HepG2 (cell line): ENCODE measurements around the gene DLG5. TPM values are rescaled to one million over a fixed set of nuclear protein-coding genes. Genes with fewer than 3 reads are reported as not detected.

ENCODE experiments used
- ATF7 ChIP-seq, 2 experiments: fragments of 450-650 bp in 1 of 2; sonication (generic) in 1 of 2; formaldehyde crosslinking in 1 of 2; IDR thresholded peaks; 2 replicates each; pipeline versions ENCODE4 v1.4.0 to v1.6.1; 2016 to 2020; ENCODE audit warnings: antibody characterized with exemption in 1 of 2, mild to moderate bottlenecking in 1 of 2, missing genetic modification reagents in 1 of 2
- HMG20B ChIP-seq: conservative IDR thresholded peaks from 2 replicates; pipeline ENCODE4 v1.6.1; 2016; ENCODE audit warnings: missing genetic modification reagents, missing compliant biosample characterization
- NR2C2 ChIP-seq: sonication (generic); formaldehyde crosslinking; IDR thresholded peaks from 2 replicates; pipeline ENCODE4 v1.4.0; 2020; ENCODE audit warnings: missing genetic modification reagents, mild to moderate bottlenecking, moderate library complexity, borderline replicate concordance
- PHF21A ChIP-seq: sonication (generic); formaldehyde crosslinking; IDR thresholded peaks from 2 replicates; pipeline ENCODE4 v1.5.0; 2020; ENCODE audit warnings: mild to moderate bottlenecking, missing genetic modification reagents
- SIX1 ChIP-seq: sonication (generic); formaldehyde crosslinking; IDR thresholded peaks from 2 replicates; pipeline ENCODE4 v1.4.0; 2020; ENCODE audit warnings: missing genetic modification reagents, borderline replicate concordance
- SKI ChIP-seq: fragments of 450-650 bp; IDR thresholded peaks from one replicate; pipeline ENCODE4 v1.6.1; 2018; ENCODE audit warnings: mild to moderate bottlenecking; ENCODE audit not compliant: partially characterized antibody
- SNAPC2 ChIP-seq: sonication (generic); formaldehyde crosslinking; IDR thresholded peaks from 2 replicates; pipeline ENCODE4 v1.8.1; 2022; ENCODE audit warnings: mild to moderate bottlenecking, missing genetic modification reagents
- TMF1 ChIP-seq: sonication (generic); formaldehyde crosslinking; IDR thresholded peaks from 2 replicates; pipeline ENCODE4 v1.8.1; 2022; ENCODE audit warnings: low read depth, missing genetic modification reagents
- ZBTB2 ChIP-seq: sonication (generic); formaldehyde crosslinking; IDR thresholded peaks from 2 replicates; pipeline ENCODE4 v1.8.0; 2022; ENCODE audit warnings: low read depth, missing genetic modification reagents
- ZBTB37 ChIP-seq: sonication (generic); formaldehyde crosslinking; IDR thresholded peaks from 2 replicates; pipeline ENCODE4 v1.4.0; 2020; ENCODE audit warnings: mild to moderate bottlenecking, missing genetic modification reagents
- ZNF296 ChIP-seq: sonication (generic); formaldehyde crosslinking; conservative IDR thresholded peaks from 2 replicates; pipeline ENCODE4 v1.5.0; 2020; ENCODE audit warnings: mild to moderate bottlenecking, missing genetic modification reagents
- ZNF557 ChIP-seq: sonication (generic); formaldehyde crosslinking; IDR thresholded peaks from 2 replicates; pipeline ENCODE4 v1.4.0; 2020; ENCODE audit warnings: missing genetic modification reagents
- polyA plus RNA-seq, 8 experiments: library from polyadenylated mRNA; depleted of rRNA in 3 of 8; stranded (reverse) in 7 of 8; unstranded in 1 of 8; fragments of >200 nt; fragmentation: Illumina TruSeq in 4 of 8; extraction: Trizol in 4 of 8; gene quantifications; 2 replicates each; pipeline versions ENCODE4 v1.2.1 to v1.2.3, GENCODE V29; 2011 to 2016; ENCODE audit warnings: low read depth in 4 of 8, missing spikeins in 1 of 8, mixed read lengths in 1 of 8; ENCODE audit not compliant: insufficient read depth in 1 of 8
- total RNA-seq, 5 experiments: library from RNA; depleted of rRNA; stranded (reverse); fragments of >200 nt; fragmentation: Illumina TruSeq; extraction: Trizol; gene quantifications; 2 replicates each; pipeline ENCODE4 v1.2.3, GENCODE V29; 2016; ENCODE audit warnings: low read depth in 1 of 5
- TF ChIP-seq, protein P1 (sequence below): IDR thresholded peaks from 2 replicates; pipeline ENCODE4 v1.6.1; 2018; ENCODE audit warnings: missing genetic modification reagents
- TF ChIP-seq, protein P2 (sequence below): sonication (generic); formaldehyde crosslinking; IDR thresholded peaks from 2 replicates; pipeline ENCODE4 v1.5.0; 2020; ENCODE audit warnings: missing genetic modification reagents
- TF ChIP-seq, protein P3 (sequence below): sonication (generic); formaldehyde crosslinking; IDR thresholded peaks from 2 replicates; pipeline ENCODE4 v1.4.0; 2020; ENCODE audit warnings: mild to moderate bottlenecking, missing genetic modification reagents
- TF ChIP-seq, protein P4 (sequence below): sonication (generic); formaldehyde crosslinking; conservative IDR thresholded peaks from 2 replicates; pipeline ENCODE4 v1.5.0; 2020; ENCODE audit warnings: missing genetic modification reagents
- TF ChIP-seq, protein P5 (sequence below): sonication (generic); formaldehyde crosslinking; IDR thresholded peaks from 2 replicates; pipeline ENCODE4 v1.8.1; 2022; ENCODE audit warnings: low read depth, mild to moderate bottlenecking, missing genetic modification reagents

Gene DLG5
- total and polyA plus RNA-seq, 2 of the 13 experiments (the other 11 are each of a cell fraction or from before 2014, with no cell fraction given), result 15.5 to 18.2 TPM

DNA sequence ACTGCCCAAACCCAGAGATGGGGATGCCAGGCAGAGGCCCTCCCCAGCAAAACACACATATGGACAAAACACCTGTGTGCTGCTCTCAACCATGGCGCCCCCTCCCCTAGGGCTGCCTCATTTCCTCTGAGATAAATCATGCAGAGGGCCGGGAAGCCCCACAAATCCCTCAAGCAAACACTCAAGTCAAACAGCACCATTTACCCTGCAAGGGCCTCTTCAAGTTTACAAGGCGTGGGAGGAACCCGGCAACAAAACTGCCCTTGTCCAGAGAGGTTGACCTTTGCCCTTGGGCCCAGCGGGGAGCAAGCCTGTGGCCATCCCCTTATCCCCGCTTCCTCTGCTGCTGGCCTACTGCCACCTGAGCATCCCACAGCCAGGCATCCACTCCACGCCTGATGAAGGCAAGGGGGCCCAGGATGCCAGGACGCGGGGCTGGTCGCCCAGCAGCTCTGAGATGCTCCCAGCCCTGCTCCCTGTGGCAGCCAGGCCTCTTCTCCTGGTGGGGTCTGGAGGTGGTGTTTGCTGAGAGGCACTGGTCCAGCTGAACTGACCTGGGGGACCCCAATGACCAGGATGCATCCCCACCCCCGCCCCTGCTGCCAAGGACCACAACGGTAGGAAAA, 77.4 kb downstream of the DLG5 start (continued):
- TF ChIP-seq PHF21A (CRISPR knock-in tag) (peak; percentile 98), SIX1 (peak; percentile 74; the same call in 1 of the 2 replicates), NR2C2 (peak; percentile 93), SNAPC2 (no peak; the same call in 1 of the 2 replicates), ZNF557 (CRISPR knock-in tag) (no peak), ZNF296 (CRISPR knock-in tag) (no peak), ATF7 (IDR thresholded peaks at IDR 0.05) (no peak), ATF7 (CRISPR knock-in tag; IDR thresholded peaks at IDR 0.05) (no peak; the same call in 1 of the 2 replicates), HMG20B (CRISPR knock-in tag) (peak; percentile 95), TMF1 (0 out of 2 replicates have a peak, but pooled peaks have one; percentile 51), SKI (peak; percentile 64), ZBTB2 (CRISPR knock-in tag) (no peak), ZBTB37 (CRISPR knock-in tag) (no peak)
- TF ChIP-seq, protein P1, sequence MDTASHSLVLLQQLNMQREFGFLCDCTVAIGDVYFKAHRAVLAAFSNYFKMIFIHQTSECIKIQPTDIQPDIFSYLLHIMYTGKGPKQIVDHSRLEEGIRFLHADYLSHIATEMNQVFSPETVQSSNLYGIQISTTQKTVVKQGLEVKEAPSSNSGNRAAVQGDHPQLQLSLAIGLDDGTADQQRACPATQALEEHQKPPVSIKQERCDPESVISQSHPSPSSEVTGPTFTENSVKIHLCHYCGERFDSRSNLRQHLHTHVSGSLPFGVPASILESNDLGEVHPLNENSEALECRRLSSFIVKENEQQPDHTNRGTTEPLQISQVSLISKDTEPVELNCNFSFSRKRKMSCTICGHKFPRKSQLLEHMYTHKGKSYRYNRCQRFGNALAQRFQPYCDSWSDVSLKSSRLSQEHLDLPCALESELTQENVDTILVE (CRISPR knock-in tag), result peak; percentile 85
- TF ChIP-seq, protein P2, sequence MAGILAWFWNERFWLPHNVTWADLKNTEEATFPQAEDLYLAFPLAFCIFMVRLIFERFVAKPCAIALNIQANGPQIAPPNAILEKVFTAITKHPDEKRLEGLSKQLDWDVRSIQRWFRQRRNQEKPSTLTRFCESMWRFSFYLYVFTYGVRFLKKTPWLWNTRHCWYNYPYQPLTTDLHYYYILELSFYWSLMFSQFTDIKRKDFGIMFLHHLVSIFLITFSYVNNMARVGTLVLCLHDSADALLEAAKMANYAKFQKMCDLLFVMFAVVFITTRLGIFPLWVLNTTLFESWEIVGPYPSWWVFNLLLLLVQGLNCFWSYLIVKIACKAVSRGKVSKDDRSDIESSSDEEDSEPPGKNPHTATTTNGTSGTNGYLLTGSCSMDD (CRISPR knock-in tag), result no peak
- TF ChIP-seq, protein P3, sequence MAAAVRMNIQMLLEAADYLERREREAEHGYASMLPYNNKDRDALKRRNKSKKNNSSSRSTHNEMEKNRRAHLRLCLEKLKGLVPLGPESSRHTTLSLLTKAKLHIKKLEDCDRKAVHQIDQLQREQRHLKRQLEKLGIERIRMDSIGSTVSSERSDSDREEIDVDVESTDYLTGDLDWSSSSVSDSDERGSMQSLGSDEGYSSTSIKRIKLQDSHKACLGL (CRISPR knock-in tag), result 0 out of 2 replicates have a peak, but pooled peaks have one; percentile 53
- TF ChIP-seq, protein P4, sequence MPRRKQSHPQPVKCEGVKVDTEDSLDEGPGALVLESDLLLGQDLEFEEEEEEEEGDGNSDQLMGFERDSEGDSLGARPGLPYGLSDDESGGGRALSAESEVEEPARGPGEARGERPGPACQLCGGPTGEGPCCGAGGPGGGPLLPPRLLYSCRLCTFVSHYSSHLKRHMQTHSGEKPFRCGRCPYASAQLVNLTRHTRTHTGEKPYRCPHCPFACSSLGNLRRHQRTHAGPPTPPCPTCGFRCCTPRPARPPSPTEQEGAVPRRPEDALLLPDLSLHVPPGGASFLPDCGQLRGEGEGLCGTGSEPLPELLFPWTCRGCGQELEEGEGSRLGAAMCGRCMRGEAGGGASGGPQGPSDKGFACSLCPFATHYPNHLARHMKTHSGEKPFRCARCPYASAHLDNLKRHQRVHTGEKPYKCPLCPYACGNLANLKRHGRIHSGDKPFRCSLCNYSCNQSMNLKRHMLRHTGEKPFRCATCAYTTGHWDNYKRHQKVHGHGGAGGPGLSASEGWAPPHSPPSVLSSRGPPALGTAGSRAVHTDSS (CRISPR knock-in tag), result no peak
- TF ChIP-seq, protein P5, sequence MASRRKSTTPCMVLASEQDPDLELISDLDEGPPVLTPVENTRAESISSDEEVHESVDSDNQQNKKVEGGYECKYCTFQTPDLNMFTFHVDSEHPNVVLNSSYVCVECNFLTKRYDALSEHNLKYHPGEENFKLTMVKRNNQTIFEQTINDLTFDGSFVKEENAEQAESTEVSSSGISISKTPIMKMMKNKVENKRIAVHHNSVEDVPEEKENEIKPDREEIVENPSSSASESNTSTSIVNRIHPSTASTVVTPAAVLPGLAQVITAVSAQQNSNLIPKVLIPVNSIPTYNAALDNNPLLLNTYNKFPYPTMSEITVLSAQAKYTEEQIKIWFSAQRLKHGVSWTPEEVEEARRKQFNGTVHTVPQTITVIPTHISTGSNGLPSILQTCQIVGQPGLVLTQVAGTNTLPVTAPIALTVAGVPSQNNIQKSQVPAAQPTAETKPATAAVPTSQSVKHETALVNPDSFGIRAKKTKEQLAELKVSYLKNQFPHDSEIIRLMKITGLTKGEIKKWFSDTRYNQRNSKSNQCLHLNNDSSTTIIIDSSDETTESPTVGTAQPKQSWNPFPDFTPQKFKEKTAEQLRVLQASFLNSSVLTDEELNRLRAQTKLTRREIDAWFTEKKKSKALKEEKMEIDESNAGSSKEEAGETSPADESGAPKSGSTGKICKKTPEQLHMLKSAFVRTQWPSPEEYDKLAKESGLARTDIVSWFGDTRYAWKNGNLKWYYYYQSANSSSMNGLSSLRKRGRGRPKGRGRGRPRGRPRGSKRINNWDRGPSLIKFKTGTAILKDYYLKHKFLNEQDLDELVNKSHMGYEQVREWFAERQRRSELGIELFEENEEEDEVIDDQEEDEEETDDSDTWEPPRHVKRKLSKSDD, result peak; percentile 71; the same call in 1 of the 2 replicates
